IMR-90 (cell line): ENCODE results near the gene FAM131C. TPM values are rescaled to one million over a fixed set of nuclear protein-coding genes. Genes with fewer than 3 reads are reported as not detected.

ENCODE experiments used
- ATAC-seq: fragments of 200-7000 bp; cut with Tn5 transposase; 2 replicates; pipeline ENCODE4 v1.9.1; 2020; ENCODE audit warnings: low read depth, mild to moderate bottlenecking, moderate library complexity
- BruUV-seq: library from RNA; stranded (reverse); fragments of 400-500 nt; replicated peaks from 2 replicates; lab custom pipeline; 2021; lab: Mats Ljungman, UMichigan
- CTCF ChIA-PET: fragments of 300-600 bp; formaldehyde crosslinking; extraction: SDS; loops from one replicate; lab custom pipeline; 2021; ENCODE audit warnings: antibody characterized with exemption; lab: Yijun Ruan, JAX
- POLR2A ChIA-PET: fragments of 300-600 bp; sonication (Branson Sonifier 250); formaldehyde crosslinking; loops from one replicate; lab custom pipeline; 2022; ENCODE audit warnings: antibody characterized with exemption; ENCODE audit not compliant: unreplicated experiment; lab: Charles Lee
- DNase-seq: peaks from one replicate; pipeline ENCODE4 v3.0.0; 2013
- H2AFZ ChIP-seq: replicated peaks from 2 replicates; pipeline ENCODE3; 2013; ENCODE audit warnings: low read length, mild to moderate bottlenecking; ENCODE audit not compliant: poor library complexity
- H2AK5ac ChIP-seq: 2 replicates; pipeline ENCODE4 v1.6.1; 2013; ENCODE audit warnings: low read depth, low read length, inconsistent platforms
- H2AK9ac ChIP-seq: replicated peaks from 2 replicates; pipeline ENCODE3; 2013; ENCODE audit warnings: mild to moderate bottlenecking, low read depth, low read length, moderate library complexity; ENCODE audit not compliant: poor library complexity
- H2BK120ac ChIP-seq: 2 replicates; pipeline ENCODE4 v1.6.1; 2013; ENCODE audit warnings: low read depth, low read length, inconsistent platforms
- H2BK15ac ChIP-seq: 3 replicates; pipeline ENCODE4 v1.6.1; 2013; ENCODE audit warnings: low read depth, low read length, inconsistent platforms
- H2BK20ac ChIP-seq: 2 replicates; pipeline ENCODE4 v1.6.1; 2013; ENCODE audit warnings: low read depth, mild to moderate bottlenecking, inconsistent platforms, low read length, moderate library complexity
- H2BK5ac ChIP-seq: 2 replicates; pipeline ENCODE4 v1.6.1; 2013; ENCODE audit warnings: mild to moderate bottlenecking, low read depth, low read length, inconsistent platforms; ENCODE audit not compliant: poor library complexity, severe bottlenecking
- H3K14ac ChIP-seq: replicated peaks from 2 replicates; pipeline ENCODE4 v1.6.1; 2013; ENCODE audit warnings: low read depth, low read length, inconsistent platforms
- H3K18ac ChIP-seq: 2 replicates; pipeline ENCODE4 v1.6.1; 2013; ENCODE audit warnings: low read depth, low read length, control low read depth
- H3K23ac ChIP-seq: 2 replicates; pipeline ENCODE4 v1.6.1; 2013; ENCODE audit warnings: low read depth, low read length, inconsistent platforms
- H3K27ac ChIP-seq: 2 replicates; pipeline ENCODE4 v1.5.1; 2013; ENCODE audit warnings: mild to moderate bottlenecking, control low read depth, low read length; ENCODE audit not compliant: insufficient read depth
- H3K27me3 ChIP-seq: 2 replicates; pipeline ENCODE4 v1.6.1; 2013; ENCODE audit warnings: low read length; ENCODE audit not compliant: control insufficient read depth, insufficient read depth
- H3K36me3 ChIP-seq: 2 replicates; pipeline ENCODE4 v1.6.1; 2013; ENCODE audit warnings: low read length, mixed read lengths; ENCODE audit not compliant: control insufficient read depth, insufficient read depth
- H3K4ac ChIP-seq: 2 replicates; pipeline ENCODE4 v1.6.1; 2013; ENCODE audit warnings: low read depth, low read length, inconsistent platforms
- H3K4me1 ChIP-seq: 2 replicates; pipeline ENCODE4 v1.6.1; 2013; ENCODE audit warnings: low read length, mixed read lengths; ENCODE audit not compliant: control insufficient read depth, insufficient read depth
- H3K4me2 ChIP-seq: 2 replicates; pipeline ENCODE4 v1.6.1; 2013; ENCODE audit warnings: low read depth, mild to moderate bottlenecking, control low read depth, low read length, moderate library complexity
- H3K4me3 ChIP-seq: 2 replicates; pipeline ENCODE4 v1.5.1; 2013; ENCODE audit warnings: low read depth, mild to moderate bottlenecking, control low read depth, low read length, moderate library complexity; ENCODE audit not compliant: insufficient read depth
- H3K56ac ChIP-seq: 2 replicates; pipeline ENCODE4 v1.6.1; 2013; ENCODE audit warnings: low read length, inconsistent platforms; ENCODE audit not compliant: insufficient read depth; ENCODE audit errors: extremely low read depth
- H3K79me1 ChIP-seq, 2 experiments: 2 replicates each; pipeline ENCODE4 v1.6.1; 2013; ENCODE audit warnings: low read length in 2 of 2, inconsistent platforms in 1 of 2, low read depth in 1 of 2
- H3K9ac ChIP-seq: 2 replicates; pipeline ENCODE4 v1.6.1; 2013; ENCODE audit warnings: low read depth, low read length, control low read depth
- H3K9me1 ChIP-seq: 2 replicates; pipeline ENCODE4 v1.6.1; 2013; ENCODE audit warnings: low read length, inconsistent platforms; ENCODE audit not compliant: insufficient read depth
- H3K9me3 ChIP-seq: 2 replicates; pipeline ENCODE4 v1.6.1; 2013; ENCODE audit warnings: low read length; ENCODE audit not compliant: control insufficient read depth, insufficient read depth
- H4K20me1 ChIP-seq: 2 replicates; pipeline ENCODE4 v1.6.1; 2013; ENCODE audit warnings: low read length, inconsistent platforms; ENCODE audit not compliant: insufficient read depth
- H4K5ac ChIP-seq: 2 replicates; pipeline ENCODE4 v1.6.1; 2013; ENCODE audit warnings: mild to moderate bottlenecking, low read depth, low read length, control low read depth
- H4K8ac ChIP-seq, 2 experiments: 2 replicates each; pipeline ENCODE4 v1.6.1; 2013; ENCODE audit warnings: low read depth in 2 of 2, low read length in 2 of 2, control low read depth in 1 of 2, inconsistent platforms in 1 of 2
- H4K91ac ChIP-seq: 2 replicates; pipeline ENCODE4 v1.6.1; 2013; ENCODE audit warnings: low read depth, low read length, inconsistent platforms; ENCODE audit not compliant: insufficient read depth
- ELK1 ChIP-seq: fragments of 150-350 bp; IDR thresholded peaks from 2 replicates; pipeline ENCODE4 v1.6.1; 2016; ENCODE audit warnings: low read depth, mild to moderate bottlenecking, low read length, moderate library complexity, borderline replicate concordance
- FOS ChIP-seq: fragments of 150-350 bp; IDR thresholded peaks from 2 replicates; pipeline ENCODE4 v1.6.1; 2016; ENCODE audit warnings: low read depth, low read length
- MAFK ChIP-seq: IDR thresholded peaks from 2 replicates; pipeline ENCODE4 v1.6.1; 2012; ENCODE audit warnings: low read depth, low read length, improper control_type of control experiment
- POLR2A ChIP-seq: IDR thresholded peaks from 2 replicates; pipeline ENCODE4 v1.6.1; 2012; ENCODE audit warnings: mild to moderate bottlenecking, low read depth, low read length
- SMC3 ChIP-seq: fragments of 150-350 bp; IDR thresholded peaks from 2 replicates; pipeline ENCODE4 v1.6.1; 2016; ENCODE audit warnings: low read depth, mild to moderate bottlenecking, antibody characterized with exemption, low read length, moderate library complexity
- WGBS, 2 experiments: methylation state at CpG; one replicate each; pipeline versions ENCODE4 v1.1.5 to v1.1.7; 2013; ENCODE audit warnings: missing lambda C conversion rate in 2 of 2; ENCODE audit not compliant: insufficient read length in 1 of 2; ENCODE audit errors: extremely low coverage in 2 of 2; 5-methylcytosine and 5-hydroxymethylcytosine counted together
- dilution Hi-C: fragments of 300-500 bp; cut with HindIII; formaldehyde crosslinking; loops from one replicate; pipeline ENCODE4 v1.14.3; 2018; ENCODE audit warnings: low sequenced_read_pairs; ENCODE audit not compliant: unreplicated experiment
- in situ Hi-C: fragments of 300-500 bp; cut with MboI; formaldehyde crosslinking; loops from 3 replicates; pipeline ENCODE4 v1.14.3; 2019; ENCODE audit warnings: low sequenced_read_pairs, inconsistent platforms, mixed read lengths
- intact Hi-C: fragments of 100-400 bp; cut with micrococcal nuclease; formaldehyde crosslinking; loops from 2 replicates; pipeline ENCODE4 v1.10.0; 2022
- polyA plus RNA-seq, 3 experiments: library from polyadenylated mRNA; depleted of rRNA; stranded (reverse); fragments of >200 nt; gene quantifications; 2 replicates each; pipeline ENCODE4 v1.2.3, GENCODE V29; 2012; ENCODE audit warnings: low replicate concordance in 1 of 3
- total RNA-seq: library from RNA; depleted of rRNA; stranded (reverse); fragments of >200 nt; gene quantifications from 2 replicates; pipeline ENCODE4 v1.2.3, GENCODE V29; 2012

FAM131C gene
- total and polyA plus RNA-seq, 2 of the 4 experiments (the other 2 are of a cell fraction), result 0.18 to 1.0 TPM

GRCh38 chr1:16092923-16093511 lies 19.6 kb upstream of the FAM131C start:
- in situ Hi-C loops, result no loop called here
- DNase-seq, result no peak
- Histone ChIP-seq H3K18ac (no peak overlapping the region), H2BK120ac (no peak overlapping the region), H4K8ac (no peak overlapping the region), H3K4me2 (no peak overlapping the region), H3K9me1 (no peaks in the 10 kb centered on the region), H3K9ac (no peak overlapping the region), H3K36me3 (no peaks in the 10 kb centered on the region), H2BK20ac (no peak overlapping the region), H3K4me3 (no peak overlapping the region), H3K27ac (no peak overlapping the region), H3K4me1 (peaks cover 8% of the 10 kb centered on the region), H4K20me1 (no peaks in the 10 kb centered on the region), H3K14ac (no peak overlapping the region), H2AFZ (no peak overlapping the region), H3K23ac (no peak overlapping the region), H4K91ac (no peak overlapping the region), H2AK9ac (no peak overlapping the region), H2BK15ac (no peak overlapping the region), H2BK5ac (no peak overlapping the region), H2AK5ac (no peak overlapping the region), H3K79me1 (no peaks in the 10 kb centered on the region), H4K5ac (no peak overlapping the region), H3K4ac (no peak overlapping the region), H3K27me3 (peaks cover 7% of the 10 kb centered on the region; the same call in 1 of the 2 replicates), H3K9me3 (no peaks in the 10 kb centered on the region), H3K56ac (no peak overlapping the region)
- dilution Hi-C loops, result no loop called here
- CTCF ChIA-PET, result interaction anchor here (1.4 kb wide), 1 partner anchor 11 kb away, joined by 4 read pairs; no protein-coding TSS in a partner anchor
- POLR2A ChIA-PET, result no interaction called here
- WGBS, 2 experiments, result no CpG with 5 or more reads among the region's 9 CpGs
- TF ChIP-seq POLR2A (no peak), ELK1 (no peak), SMC3 (no peak), MAFK (no peak), FOS (no peak)
- ATAC-seq, result no peak
- intact Hi-C loops, result no loop called here
- BruUV-seq, result no TSS peak
